ENCODE measurements around the gene EMILIN1.

DNA sequence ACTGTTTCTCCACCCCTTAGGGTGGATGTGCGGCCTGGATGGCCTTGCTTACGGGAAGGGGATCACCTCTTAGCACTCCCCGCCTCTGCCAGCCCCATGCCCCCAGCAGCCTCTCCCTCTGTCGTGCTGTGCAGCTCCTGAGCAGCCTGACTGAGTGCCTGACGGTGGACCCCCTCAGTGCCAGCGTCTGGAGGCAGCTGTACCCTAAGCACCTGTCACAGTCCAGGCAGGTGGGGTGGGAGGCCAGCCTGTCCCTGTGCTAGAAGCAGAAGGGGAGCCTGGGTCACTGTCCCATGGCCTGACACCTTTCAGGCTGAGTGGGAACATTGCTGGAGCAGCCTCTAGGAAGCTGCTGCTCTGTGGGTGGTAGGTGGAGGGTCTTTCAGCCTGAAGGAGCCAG is 40.4 kb upstream of the EMILIN1 start:
- no peak for TF ChIP-seq EZH2 (IDR thresholded peaks at IDR 0.05; ENCODE audit: borderline replicate concordance, low read depth, low read length, severe bottlenecking)
- TF ChIP-seq MAX (IDR thresholded peaks at IDR 0.05; ENCODE audit: insufficient read depth, insufficient read length): no peak
- TF ChIP-seq CTCF (IDR thresholded peaks at IDR 0.05; ENCODE audit: extremely low read depth in 1 of 2, insufficient read depth in 1 of 2, low read depth in 1 of 2, low read length in 2 of 2): no peak
- no peak for TF ChIP-seq POLR2A (IDR thresholded peaks at IDR 0.05; ENCODE audit: low read depth, low read length)
- TF ChIP-seq GATA2 (IDR thresholded peaks at IDR 0.05; ENCODE audit: insufficient read depth, insufficient read length, low read depth, low read length): no peak
- TF ChIP-seq POLR2AphosphoS5 (IDR thresholded peaks at IDR 0.05; ENCODE audit: insufficient read depth, low read depth, low read length): no peak
- no peak for TF ChIP-seq FOS (IDR thresholded peaks at IDR 0.05; ENCODE audit: borderline replicate concordance, insufficient read depth, low read length)
- TF ChIP-seq MYC (IDR thresholded peaks at IDR 0.05; ENCODE audit: low read depth, low read length): no peak
- no peak for TF ChIP-seq JUN (IDR thresholded peaks at IDR 0.05; ENCODE audit: borderline replicate concordance, insufficient read depth, insufficient read length, low read depth)

Measured in endothelial cell of umbilical vein (primary cell).